Gastrocnemius medialis (tissue), 4 donors: Measurements from ENCODE around the gene ZNF613. TPM values are rescaled to one million over a fixed set of nuclear protein-coding genes. Genes with fewer than 3 reads are reported as not detected.
"Not testable (repeated sequence)": the region's sequence is repeated elsewhere in the genome, so short reads cannot be mapped to it uniquely, and the experiment has no call there.

Experiments used
- ATAC-seq, 2 donors: fragments of 150-250 bp; one replicate each; pipeline ENCODE4 v1.9.1; 2016
- DNase-seq, 2 donors: peaks; one replicate each; pipeline ENCODE4 v3.0.0-alpha.2; 2019
- H3K27ac ChIP-seq, 4 donors: fragments of 200-600 bp; sonication (generic); 1 replicate in 1 of 4; 2 replicates in 3 of 4; pipeline ENCODE4 v1.5.1; 2016 to 2018; ENCODE audit warnings: mild to moderate bottlenecking in 2 of 4, moderate library complexity in 1 of 4
- H3K27me3 ChIP-seq, 3 donors: fragments of 200-600 bp; sonication (generic) in 2 of 3; 1 replicate in 1 of 3; 2 replicates in 2 of 3; pipeline versions ENCODE4 v1.5.1 to v1.6.0; 2016 to 2019; ENCODE audit warnings: mild to moderate bottlenecking in 1 of 3, moderate library complexity in 1 of 3
- H3K36me3 ChIP-seq, 2 donors: fragments of 200-600 bp; sonication (generic) in 1 of 2; one replicate each; pipeline ENCODE4 v1.5.1; 2017 to 2018
- H3K4me1 ChIP-seq, 2 donors: fragments of 200-600 bp; sonication (generic) in 1 of 2; one replicate each; pipeline ENCODE4 v1.5.1; 2016 to 2017; ENCODE audit warnings: mild to moderate bottlenecking in 2 of 2
- H3K4me3 ChIP-seq, 4 donors: fragments of 200-600 bp; sonication (generic) in 3 of 4; 1 replicate in 1 of 4; 2 replicates in 3 of 4; pipeline ENCODE4 v1.5.1; 2016 to 2019; ENCODE audit warnings: mild to moderate bottlenecking in 2 of 4
- H3K9me3 ChIP-seq, 3 donors: fragments of 200-600 bp; sonication (generic) in 2 of 3; 1 replicate in 1 of 3; 2 replicates in 2 of 3; pipeline ENCODE4 v1.5.1; 2016 to 2019
- CTCF ChIP-seq, 5 experiments: fragments of 450-650 bp in 3 of 5; fragments of 200-600 bp in 2 of 5; sonication (generic) in 2 of 5; IDR thresholded peaks in 4 of 5; conservative IDR thresholded peaks in 1 of 5; 1 replicate in 4 of 5; 2 replicates in 1 of 5; pipeline ENCODE4 v1.5.1; 2016 to 2019; ENCODE audit warnings: antibody characterized with exemption in 5 of 5, mild to moderate bottlenecking in 3 of 5, moderate library complexity in 3 of 5
- POLR2A ChIP-seq, 2 donors: fragments of 450-650 bp; IDR thresholded peaks; one replicate each; pipeline ENCODE4 v1.6.1; 2017; ENCODE audit warnings: antibody characterized with exemption in 2 of 2, mild to moderate bottlenecking in 2 of 2, moderate library complexity in 2 of 2
- in situ Hi-C, 4 donors: fragments of 200-750 bp; cut with MboI; loops; one replicate each; pipeline versions ENCODE4 v1.15.0 to v1.8.0; 2017; ENCODE audit warnings: low sequenced_read_pairs in 4 of 4
- intact Hi-C: fragments of 100-400 bp; cut with DNase I; formaldehyde crosslinking; loops from one replicate; pipeline ENCODE4 v1.15.1; 2023; ENCODE audit warnings: low total_unique reads
- total RNA-seq, 4 donors: library from RNA; depleted of rRNA; stranded (reverse); fragments of >200 nt; gene quantifications; one replicate each; pipeline versions ENCODE4 v1.1.0 to v1.2.3, GENCODE V29; 2016

ZNF613 gene
- total RNA-seq, 4 donors from 2014 or later, result 1.3 to 9.4 (median 3.8) TPM

GRCh38 chr19:51977346-51977745, 50.1 kb downstream of the ZNF613 start:
- no peak for ATAC-seq

GRCh38 chr19:51978882-51979281, 51.6 kb downstream of the ZNF613 start:
- intact Hi-C loops (no loop called here), in situ Hi-C loops (no loop called here)
- DNase-seq (no peak), ATAC-seq (no peak)
- Histone ChIP-seq H3K27ac (no peak overlapping the region), H3K4me1 (no peaks in the 10 kb centered on the region), H3K9me3 (peaks cover 12 to 42% (median 19%) of the 10 kb centered on the region in 3 donors), H3K27me3 (no peaks in the 10 kb centered on the region), H3K4me3 (no peak overlapping the region), H3K36me3 (peaks cover 2 to 62% of the 10 kb centered on the region in 2 donors)
- TF ChIP-seq POLR2A (IDR thresholded peaks at IDR 0.05) (no peak), CTCF (IDR thresholded peaks at IDR 0.05 in 4 of 5, conservative IDR thresholded peaks at IDR 0.05 in 1 of 5) (no peak)

More at GRCh38 chr19:51977346-51977745, 50.1 kb downstream of the ZNF613 start:
- Histone ChIP-seq H3K36me3 (peaks cover 16 to 77% of the 10 kb centered on the region in 2 donors), H3K9me3 (peaks cover 17 to 57% (median 34%) of the 10 kb centered on the region in 3 donors), H3K27me3 (no peaks in the 10 kb centered on the region), H3K4me3 (no peak overlapping the region), H3K27ac (no peak overlapping the region), H3K4me1 (no peaks in the 10 kb centered on the region)
- in situ Hi-C loops (no loop called here), intact Hi-C loops (no loop called here)
- TF ChIP-seq CTCF (IDR thresholded peaks at IDR 0.05 in 4 of 5, conservative IDR thresholded peaks at IDR 0.05 in 1 of 5) (no peak), POLR2A (IDR thresholded peaks at IDR 0.05) (no peak)
- DNase-seq, result no peak

GRCh38 chr19:51980116-51980736, 53.0 kb downstream of the ZNF613 start:
- in situ Hi-C loops (no loop called here), intact Hi-C loops (no loop called here)
- no peak overlapping the region for H3K27ac ChIP-seq
- no peak overlapping the region for H3K4me3 ChIP-seq
- no peak for DNase-seq
- peaks cover 0 to 56% of the 10 kb centered on the region in 2 donors for H3K36me3 ChIP-seq
- ATAC-seq, result no peak
- peaks cover 6 to 38% (median 16%) of the 10 kb centered on the region in 3 donors for H3K9me3 ChIP-seq
- TF ChIP-seq CTCF (IDR thresholded peaks at IDR 0.05 in 4 of 5, conservative IDR thresholded peaks at IDR 0.05 in 1 of 5), result no peak
- no peak for TF ChIP-seq POLR2A (IDR thresholded peaks at IDR 0.05)
- H3K27me3 ChIP-seq, result no peaks in the 10 kb centered on the region
- H3K4me1 ChIP-seq, result peaks cover 2% of the 10 kb centered on the region in 2 donors

- peaks cover 3 to 41% (median 16%) of the 10 kb centered on the region in 3 donors for H3K9me3 ChIP-seq
- in situ Hi-C loops, ATAC-seq, H3K27ac ChIP-seq, H3K27me3 ChIP-seq, H3K4me3 ChIP-seq, H3K4me1 ChIP-seq, DNase-seq, intact Hi-C loops: not testable (repeated sequence)
- H3K36me3 ChIP-seq, result peaks cover 0 to 54% of the 10 kb centered on the region in 2 donors
Observed at GRCh38 chr19:51980926-51981325, 53.7 kb downstream of the ZNF613 start.

- no peak overlapping the region for H3K27ac ChIP-seq
- H3K4me3 ChIP-seq, result no peak overlapping the region
- ATAC-seq (no peak), DNase-seq (no peak)
- TF ChIP-seq POLR2A (IDR thresholded peaks at IDR 0.05) (no peak), CTCF (IDR thresholded peaks at IDR 0.05 in 4 of 5, conservative IDR thresholded peaks at IDR 0.05 in 1 of 5) (no peak)
- H3K36me3 ChIP-seq, result peaks cover 0 to 44% of the 10 kb centered on the region in 2 donors
- intact Hi-C loops (no loop called here), in situ Hi-C loops (no loop called here)
- H3K4me1 ChIP-seq, result peaks cover 8 to 9% of the 10 kb centered on the region in 2 donors
- peaks cover 4 to 34% (median 16%) of the 10 kb centered on the region in 3 donors for H3K9me3 ChIP-seq
- H3K27me3 ChIP-seq, result no peaks in the 10 kb centered on the region
Observed at GRCh38 chr19:51983361-51983760, 56.1 kb downstream of the ZNF613 start.
